ENCODE data around the gene PCNT. TPM values are rescaled to one million over a fixed set of nuclear protein-coding genes. Genes with fewer than 3 reads are reported as not detected.

PCNT gene
- total RNA-seq, 1 donor from 2014 or later: 58.4 TPM

DNA sequence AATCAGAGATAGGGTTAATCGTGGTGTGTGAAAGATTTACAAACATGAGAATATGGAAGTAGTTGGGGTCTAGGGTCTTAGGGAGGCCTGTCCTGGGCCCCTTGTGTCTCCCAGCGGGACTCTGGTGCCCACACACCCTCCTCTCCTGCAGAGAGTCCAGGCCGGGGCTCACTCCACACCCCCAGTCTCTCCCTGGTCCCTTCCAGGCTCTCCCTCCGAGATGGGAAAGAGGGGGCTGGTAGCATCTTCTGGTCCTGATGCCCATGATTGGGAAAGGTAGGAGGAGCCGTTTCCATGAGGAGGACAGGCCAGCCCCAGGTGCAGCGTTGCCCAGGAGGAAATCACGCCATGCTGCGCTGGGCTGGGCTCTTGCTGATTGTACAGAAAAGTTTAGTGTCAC is 26.6 kb downstream of the PCNT start:
- no peak for DNase-seq (ENCODE audit: low spot score)
- H3K9me3 Mint-ChIP-seq: no peaks in the 10 kb centered on the region
- intact Hi-C loops (cut with micrococcal nuclease): no loop called here
- no peaks in the 10 kb centered on the region for H3K27me3 Mint-ChIP-seq (ENCODE audit: insufficient read depth)
- no peak overlapping the region for H3K4me3 Mint-ChIP-seq
- no peak overlapping the region for H3K27ac Mint-ChIP-seq
- no peaks in the 10 kb centered on the region for H3K4me1 Mint-ChIP-seq (ENCODE audit: low read depth)
- peaks cover 26% of the 10 kb centered on the region for H3K36me3 Mint-ChIP-seq (ENCODE audit: low read depth)

DNA sequence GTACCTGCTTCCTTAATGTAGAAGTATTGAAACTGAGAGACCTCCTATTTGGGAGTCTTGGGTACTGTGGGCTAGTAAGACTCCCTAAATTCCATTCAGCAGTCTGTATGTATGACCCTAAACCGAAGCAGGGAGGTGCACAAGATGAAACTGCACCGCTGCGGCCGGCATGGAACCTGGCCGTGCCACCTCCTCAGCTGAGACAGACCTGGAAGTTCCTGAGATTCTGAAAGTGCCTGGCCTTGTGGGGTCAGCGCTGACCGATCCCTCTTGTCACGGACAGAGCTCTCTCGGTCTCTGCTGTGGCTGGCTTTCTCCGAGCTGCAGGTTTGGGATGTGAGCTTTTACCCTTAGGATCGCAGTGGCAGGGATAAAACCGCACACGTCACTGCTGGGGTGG is 27.0 kb downstream of the PCNT start:
- Mint-ChIP-seq H3K27ac (no peak overlapping the region), H3K4me3 (no peak overlapping the region), H3K4me1 (ENCODE audit: low read depth) (no peaks in the 10 kb centered on the region), H3K36me3 (ENCODE audit: low read depth) (peaks cover 23% of the 10 kb centered on the region), H3K9me3 (no peaks in the 10 kb centered on the region), H3K27me3 (ENCODE audit: insufficient read depth) (no peaks in the 10 kb centered on the region)
- intact Hi-C loops (cut with micrococcal nuclease): no loop called here
- DNase-seq (ENCODE audit: low spot score): no peak

DNA sequence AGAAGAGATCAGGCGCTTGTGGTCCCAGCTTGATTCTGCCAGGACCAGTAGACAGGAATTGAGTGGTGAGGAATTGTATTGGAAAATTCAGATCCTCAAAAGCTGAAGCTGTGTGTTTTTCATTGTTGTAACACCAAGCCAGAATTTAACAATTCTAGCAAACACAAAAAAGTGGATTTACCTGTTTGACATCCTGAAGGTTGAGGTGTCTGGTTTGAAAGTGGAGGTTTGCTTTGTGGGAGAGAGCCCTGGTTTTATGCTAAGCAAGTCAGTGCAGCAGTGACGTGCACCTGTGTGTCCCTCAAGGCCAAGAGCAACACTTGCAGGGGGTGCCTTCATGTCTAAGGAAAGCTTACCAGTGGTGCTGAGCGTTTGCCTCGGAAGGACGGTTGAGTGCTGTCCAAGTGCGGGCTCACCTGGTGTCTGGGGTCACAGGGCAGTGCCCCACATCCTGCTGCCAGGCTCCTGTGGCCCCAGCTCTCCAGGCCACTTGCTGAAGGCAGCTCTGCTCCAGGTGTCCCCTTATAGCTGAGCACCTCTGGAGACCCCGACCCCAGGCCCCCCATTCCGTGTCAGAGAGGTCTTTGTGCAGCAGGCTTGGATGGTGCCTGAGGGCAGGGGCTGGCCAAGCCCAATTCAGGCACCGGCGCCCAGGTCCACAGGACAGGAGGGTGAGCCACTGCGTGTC is 27.7 kb downstream of the PCNT start:
- Mint-ChIP-seq H3K4me3 (no peak overlapping the region), H3K36me3 (ENCODE audit: low read depth) (peaks cover 23% of the 10 kb centered on the region)
- intact Hi-C loops (cut with micrococcal nuclease): no loop called here

DNA sequence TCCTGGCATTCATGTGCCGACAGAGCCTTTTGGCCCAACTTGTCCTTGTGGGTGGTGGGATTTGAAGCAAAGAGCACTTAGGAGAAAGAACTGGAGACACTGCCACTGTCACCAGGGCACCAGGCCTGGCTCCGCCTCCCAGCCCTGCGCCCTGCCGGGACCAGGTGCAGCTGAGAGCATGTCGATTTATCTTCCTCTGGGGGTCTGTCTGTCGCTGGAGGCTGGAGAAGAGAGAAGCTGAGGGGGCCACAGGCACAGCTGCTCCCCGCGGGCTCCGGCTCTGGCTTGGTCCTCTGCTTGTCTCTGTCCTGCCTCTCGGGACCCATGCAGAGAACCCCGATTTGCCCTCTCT is 28.2 kb downstream of the PCNT start:
- intact Hi-C loops (cut with micrococcal nuclease): no loop called here
- no peak for DNase-seq (ENCODE audit: low spot score)
- Mint-ChIP-seq H3K27ac (no peak overlapping the region), H3K36me3 (ENCODE audit: low read depth) (peaks cover 24% of the 10 kb centered on the region), H3K9me3 (no peaks in the 10 kb centered on the region), H3K27me3 (ENCODE audit: insufficient read depth) (no peaks in the 10 kb centered on the region), H3K4me1 (ENCODE audit: low read depth) (no peaks in the 10 kb centered on the region), H3K4me3 (no peak overlapping the region)

More for the DNA sequence above, 27.7 kb downstream of the PCNT start:
- H3K27ac Mint-ChIP-seq: no peak overlapping the region
- no peaks in the 10 kb centered on the region for H3K9me3 Mint-ChIP-seq
- no peaks in the 10 kb centered on the region for H3K27me3 Mint-ChIP-seq (ENCODE audit: insufficient read depth)
- no peak for DNase-seq (ENCODE audit: low spot score)
- no peaks in the 10 kb centered on the region for H3K4me1 Mint-ChIP-seq (ENCODE audit: low read depth)

DNA sequence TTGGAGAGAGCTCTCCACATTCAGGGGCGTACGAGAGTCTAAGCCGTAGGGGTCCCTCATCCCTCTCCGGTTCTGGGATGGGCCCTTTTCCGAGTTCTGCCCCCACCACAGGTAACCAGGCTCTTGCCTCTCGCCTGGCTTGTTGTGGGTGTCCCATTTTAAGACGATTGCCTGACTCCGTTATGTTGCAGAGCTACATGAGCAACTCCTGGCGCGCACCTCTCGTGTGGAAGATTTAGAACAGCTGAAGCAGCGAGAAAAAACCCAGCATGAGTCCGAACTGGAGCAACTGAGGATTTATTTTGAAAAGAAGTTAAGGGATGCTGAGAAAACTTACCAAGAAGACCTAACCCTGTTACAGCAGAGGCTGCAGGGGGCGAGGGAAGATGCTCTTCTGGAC is 29.0 kb downstream of the PCNT start:
- Mint-ChIP-seq H3K4me1 (ENCODE audit: low read depth) (no peaks in the 10 kb centered on the region), H3K9me3 (no peaks in the 10 kb centered on the region), H3K36me3 (ENCODE audit: low read depth) (peaks cover 28% of the 10 kb centered on the region), H3K27ac (no peak overlapping the region), H3K4me3 (no peak overlapping the region), H3K27me3 (ENCODE audit: insufficient read depth) (no peaks in the 10 kb centered on the region)
- DNase-seq (ENCODE audit: low spot score): no peak
- intact Hi-C loops (cut with micrococcal nuclease): no loop called here

DNA sequence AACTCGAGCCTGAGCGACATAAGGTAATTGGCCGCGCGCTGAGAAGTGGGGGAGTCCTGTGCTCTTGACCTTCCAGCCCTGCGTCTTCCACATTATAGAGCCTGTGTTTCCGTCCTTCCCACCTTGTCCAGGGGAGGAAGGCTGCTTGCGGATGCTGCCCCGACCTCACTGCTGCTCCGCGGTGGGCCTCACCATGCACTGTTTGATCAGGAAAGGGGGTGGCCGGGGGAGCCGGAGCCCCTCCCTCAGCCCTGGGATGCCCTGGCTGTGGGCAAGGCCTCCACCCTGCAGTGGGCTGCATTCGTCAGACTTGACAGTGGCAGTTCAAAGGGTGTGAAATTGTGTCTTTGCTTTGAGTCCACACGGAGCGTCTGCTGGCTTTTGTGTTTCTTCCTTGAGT is 30.1 kb downstream of the PCNT start:
- no peaks in the 10 kb centered on the region for H3K27me3 Mint-ChIP-seq (ENCODE audit: insufficient read depth)
- H3K36me3 Mint-ChIP-seq (ENCODE audit: low read depth): peaks cover 27% of the 10 kb centered on the region
- DNase-seq (ENCODE audit: low spot score): no peak
- no peak overlapping the region for H3K4me3 Mint-ChIP-seq
- H3K4me1 Mint-ChIP-seq (ENCODE audit: low read depth): no peaks in the 10 kb centered on the region
- no peaks in the 10 kb centered on the region for H3K9me3 Mint-ChIP-seq
- intact Hi-C loops (cut with micrococcal nuclease): no loop called here
- H3K27ac Mint-ChIP-seq: no peak overlapping the region

DNA sequence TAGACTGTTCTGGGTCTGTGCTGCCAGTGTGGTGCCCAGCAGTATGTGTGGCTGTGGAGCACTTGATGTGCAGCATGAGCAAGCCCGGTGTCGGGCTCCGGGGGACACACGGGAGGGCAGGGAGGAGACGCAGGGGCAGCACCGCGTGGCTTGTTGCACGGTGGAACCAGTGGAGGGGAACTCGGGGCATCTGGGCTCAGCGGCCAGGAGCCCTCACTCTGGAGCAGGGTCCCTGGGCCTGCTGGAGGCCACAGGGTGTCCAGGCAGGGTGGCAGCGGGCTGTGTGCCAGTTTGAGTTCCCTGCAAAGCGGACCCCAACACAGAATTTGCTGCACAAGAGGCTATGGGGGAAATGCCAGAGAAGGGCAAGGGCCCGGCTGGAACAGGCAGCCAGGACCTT is 30.6 kb downstream of the PCNT start:
- Mint-ChIP-seq H3K27ac (no peak overlapping the region), H3K4me3 (no peak overlapping the region), H3K9me3 (no peaks in the 10 kb centered on the region), H3K27me3 (ENCODE audit: insufficient read depth) (no peaks in the 10 kb centered on the region), H3K4me1 (ENCODE audit: low read depth) (no peaks in the 10 kb centered on the region), H3K36me3 (ENCODE audit: low read depth) (peaks cover 23% of the 10 kb centered on the region)
- intact Hi-C loops (cut with micrococcal nuclease): no loop called here
- DNase-seq (ENCODE audit: low spot score): no peak

DNA sequence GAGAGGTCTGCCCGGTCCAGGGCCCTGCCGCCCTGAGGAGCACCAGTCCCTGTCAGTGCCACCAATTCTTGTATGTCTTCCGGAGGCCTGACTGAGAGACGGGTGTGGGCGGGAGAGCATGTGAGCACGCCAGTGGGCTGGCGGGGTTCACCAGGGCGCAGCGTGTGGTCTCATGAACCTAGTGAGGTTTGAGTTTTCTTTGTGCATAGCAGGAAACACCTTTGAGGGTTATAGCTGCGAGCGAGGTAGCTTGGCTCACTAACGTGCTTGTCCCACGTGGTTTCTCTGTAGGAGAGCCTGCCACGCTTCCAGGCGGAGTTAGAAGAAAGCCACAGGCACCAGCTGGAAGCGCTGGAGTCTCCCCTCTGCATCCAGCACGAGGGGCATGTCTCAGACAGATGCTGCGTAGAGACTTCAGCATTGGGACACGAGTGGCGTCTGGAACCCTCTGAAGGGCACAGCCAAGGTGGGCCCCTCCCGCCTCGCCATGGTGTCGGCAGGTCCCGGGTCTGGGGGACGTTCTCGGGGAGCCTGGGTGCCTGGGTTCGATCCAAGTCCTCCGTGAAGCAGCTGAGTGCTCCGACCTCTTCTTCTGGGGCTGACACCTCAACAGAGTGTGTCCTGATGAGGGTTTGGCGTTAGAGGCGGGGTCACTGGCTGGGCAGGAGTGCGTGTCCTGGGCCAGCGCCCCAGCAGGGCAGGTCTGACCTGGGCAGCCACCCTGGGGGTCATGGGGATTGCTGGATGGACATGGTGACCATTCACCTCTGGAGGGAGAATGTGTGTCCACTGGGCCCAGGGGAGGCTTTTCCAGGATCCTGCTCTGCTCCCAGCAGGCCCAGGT is 31.4 kb downstream of the PCNT start:
- H3K27me3 Mint-ChIP-seq (ENCODE audit: insufficient read depth): no peaks in the 10 kb centered on the region
- no peak overlapping the region for H3K4me3 Mint-ChIP-seq
- DNase-seq (ENCODE audit: low spot score): no peak
- peaks cover 21% of the 10 kb centered on the region for H3K36me3 Mint-ChIP-seq (ENCODE audit: low read depth)
- H3K9me3 Mint-ChIP-seq: no peaks in the 10 kb centered on the region
- intact Hi-C loops (cut with micrococcal nuclease): no loop called here
- no peaks in the 10 kb centered on the region for H3K4me1 Mint-ChIP-seq (ENCODE audit: low read depth)
- no peak overlapping the region for H3K27ac Mint-ChIP-seq

DNA sequence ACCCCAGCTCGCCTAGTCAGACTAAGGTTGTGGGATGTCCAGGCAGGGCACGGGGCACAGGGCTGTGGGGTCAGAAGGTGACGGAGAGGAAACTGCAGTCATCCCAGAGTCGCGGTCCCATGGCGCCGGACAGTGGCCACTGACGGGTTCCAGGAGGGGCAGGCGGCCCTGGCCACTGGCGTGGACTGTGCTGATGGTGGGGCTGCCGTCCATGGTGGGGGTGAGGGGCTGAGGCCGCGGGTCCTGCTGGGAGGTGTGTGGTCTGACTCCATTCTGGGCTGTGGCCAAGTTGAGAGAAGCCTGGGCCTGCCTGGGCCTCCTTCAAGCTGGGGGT is 32.0 kb downstream of the PCNT start:
- Mint-ChIP-seq H3K4me1 (ENCODE audit: low read depth) (no peaks in the 10 kb centered on the region), H3K27ac (no peak overlapping the region), H3K36me3 (ENCODE audit: low read depth) (peaks cover 22% of the 10 kb centered on the region), H3K27me3 (ENCODE audit: insufficient read depth) (no peaks in the 10 kb centered on the region), H3K4me3 (no peak overlapping the region), H3K9me3 (no peaks in the 10 kb centered on the region)
- DNase-seq (ENCODE audit: low spot score): no peak
- intact Hi-C loops (cut with micrococcal nuclease): no loop called here

DNA sequence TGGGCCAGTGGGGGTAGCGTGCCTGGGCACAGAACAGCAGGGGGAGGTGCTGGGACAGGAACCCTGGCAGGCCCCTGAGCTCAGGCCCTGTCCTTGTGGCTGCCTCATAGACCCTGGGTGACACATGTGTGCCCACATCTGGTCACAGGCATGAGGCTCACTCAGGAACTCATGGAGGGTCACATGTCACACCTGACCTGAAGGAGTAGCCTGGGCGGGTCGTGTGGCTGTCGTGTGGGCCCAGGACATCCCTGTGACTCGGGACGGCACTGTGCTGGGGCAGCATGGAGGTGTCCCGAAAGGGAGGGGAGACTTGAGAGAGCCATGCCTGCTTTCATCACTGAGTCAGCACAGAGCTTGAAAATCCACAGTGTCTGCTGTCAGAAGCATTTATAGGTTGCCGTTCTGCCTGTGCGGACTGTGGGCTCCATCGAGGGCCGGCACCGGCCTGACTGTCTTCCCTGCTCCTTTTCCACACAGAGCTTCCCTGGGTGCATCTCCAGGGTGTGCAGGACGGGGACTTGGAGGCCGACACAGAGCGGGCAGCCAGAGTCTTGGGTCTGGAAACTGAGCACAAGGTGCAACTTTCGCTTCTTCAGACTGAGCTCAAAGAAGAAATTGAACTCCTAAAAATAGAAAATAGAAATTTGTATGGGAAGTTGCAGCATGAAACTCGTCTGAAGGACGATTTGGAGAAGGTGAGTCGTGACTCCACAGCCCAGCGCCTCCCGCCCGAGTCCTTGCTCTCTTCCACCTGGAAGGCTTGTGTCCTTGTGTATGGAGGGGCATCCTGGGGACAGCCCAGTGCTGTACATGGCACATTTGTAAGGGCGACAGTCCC is 32.8 kb downstream of the PCNT start:
- H3K4me1 Mint-ChIP-seq (ENCODE audit: low read depth): no peaks in the 10 kb centered on the region
- no peak overlapping the region for H3K27ac Mint-ChIP-seq
- no peaks in the 10 kb centered on the region for H3K9me3 Mint-ChIP-seq
- no peaks in the 10 kb centered on the region for H3K27me3 Mint-ChIP-seq (ENCODE audit: insufficient read depth)
- peaks cover 21% of the 10 kb centered on the region for H3K36me3 Mint-ChIP-seq (ENCODE audit: low read depth)
- intact Hi-C loops (cut with micrococcal nuclease): no loop called here
- no peak overlapping the region for H3K4me3 Mint-ChIP-seq
- no peak for DNase-seq (ENCODE audit: low spot score)

DNA sequence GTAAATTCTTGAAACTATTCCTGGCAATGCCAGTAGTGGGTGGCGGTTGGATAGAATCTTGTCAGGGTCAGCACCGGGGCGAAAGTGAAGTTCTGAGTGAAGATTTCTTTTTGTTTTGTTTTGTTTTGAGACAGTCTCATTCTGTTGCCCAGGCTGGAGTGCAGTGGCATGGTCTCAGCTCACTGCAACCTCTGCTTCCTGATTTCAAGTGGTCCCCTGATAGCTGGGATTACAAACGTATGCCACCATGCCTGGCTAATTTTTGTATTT is 33.3 kb downstream of the PCNT start:
- intact Hi-C loops (cut with micrococcal nuclease): no loop called here
- DNase-seq (ENCODE audit: low spot score): no peak
- Mint-ChIP-seq H3K27ac (no peak overlapping the region), H3K27me3 (ENCODE audit: insufficient read depth) (no peaks in the 10 kb centered on the region), H3K36me3 (ENCODE audit: low read depth) (peaks cover 23% of the 10 kb centered on the region), H3K4me1 (ENCODE audit: low read depth) (no peaks in the 10 kb centered on the region), H3K9me3 (no peaks in the 10 kb centered on the region), H3K4me3 (no peak overlapping the region)

DNA sequence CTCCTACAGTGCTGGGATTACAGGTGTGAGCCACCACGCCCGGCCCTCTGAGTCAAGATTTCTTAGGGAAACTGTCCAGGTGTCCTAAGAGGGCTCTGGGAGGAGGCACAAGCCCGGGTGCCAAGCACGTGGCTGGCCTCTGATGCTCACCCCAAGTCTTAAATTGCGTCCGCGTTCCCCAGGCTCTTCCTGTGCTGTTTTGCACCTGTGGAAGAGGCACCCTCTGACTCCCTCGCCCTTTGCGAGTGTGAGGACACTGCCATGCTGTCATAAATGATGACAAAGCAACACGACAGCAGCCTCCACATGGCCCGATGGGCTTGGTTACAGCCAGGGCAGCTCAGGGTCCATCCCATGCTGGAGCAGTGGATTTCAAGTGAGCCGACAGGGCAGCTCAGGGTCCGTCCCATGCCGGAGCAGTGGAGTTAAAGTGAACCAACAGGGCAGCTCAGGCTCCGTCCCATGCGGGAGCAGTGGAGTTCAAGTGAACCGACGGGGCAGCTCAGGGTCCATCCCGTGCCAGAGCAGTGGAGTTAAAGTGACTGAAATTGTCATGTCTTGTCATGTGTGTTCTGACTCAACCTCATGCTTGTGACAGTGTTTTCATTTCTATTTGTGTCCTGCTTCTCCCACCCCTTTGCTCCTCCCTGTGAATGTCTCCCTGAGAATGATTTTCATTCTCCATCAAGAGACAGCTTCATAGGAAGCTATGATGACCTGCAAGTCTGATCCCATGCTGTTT is 33.9 kb downstream of the PCNT start:
- DNase-seq (ENCODE audit: low spot score): no peak
- H3K4me1 Mint-ChIP-seq (ENCODE audit: low read depth): no peaks in the 10 kb centered on the region
- H3K36me3 Mint-ChIP-seq (ENCODE audit: low read depth): peaks cover 23% of the 10 kb centered on the region
- no peaks in the 10 kb centered on the region for H3K9me3 Mint-ChIP-seq
- H3K4me3 Mint-ChIP-seq: no peak overlapping the region
- H3K27ac Mint-ChIP-seq: no peak overlapping the region
- H3K27me3 Mint-ChIP-seq (ENCODE audit: insufficient read depth): no peaks in the 10 kb centered on the region
- intact Hi-C loops (cut with micrococcal nuclease): no loop called here

DNA sequence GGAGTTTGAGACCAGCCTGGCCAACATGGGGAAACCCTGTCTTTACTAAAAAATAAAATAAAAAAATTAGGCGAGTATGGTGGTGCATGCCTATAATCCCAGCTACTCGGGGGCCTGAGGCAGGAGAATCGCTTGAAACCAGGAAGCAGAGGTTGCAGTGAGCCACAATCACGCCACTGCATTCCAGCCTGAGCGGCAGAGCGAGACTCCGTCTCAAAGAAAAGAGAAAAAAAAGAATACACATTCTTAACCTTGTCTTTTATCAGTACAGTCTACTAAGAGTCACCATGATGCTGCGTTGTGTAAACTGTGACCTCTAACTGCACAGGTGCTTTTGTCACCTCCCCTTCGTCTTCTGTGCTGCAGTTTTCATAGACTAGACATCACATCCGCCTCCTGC is 37.2 kb downstream of the PCNT start:
- no peaks in the 10 kb centered on the region for H3K9me3 Mint-ChIP-seq
- H3K4me1 Mint-ChIP-seq (ENCODE audit: low read depth): no peaks in the 10 kb centered on the region
- intact Hi-C loops (cut with micrococcal nuclease): no loop called here
- H3K4me3 Mint-ChIP-seq: no peak overlapping the region
- no peaks in the 10 kb centered on the region for H3K27me3 Mint-ChIP-seq (ENCODE audit: insufficient read depth)
- H3K27ac Mint-ChIP-seq: no peak overlapping the region
- peaks cover 31% of the 10 kb centered on the region for H3K36me3 Mint-ChIP-seq (ENCODE audit: low read depth)
- no peak for DNase-seq (ENCODE audit: low spot score)

Data from activated T-helper 1 cell treated with anti-CD3 and anti-CD28 coated beads, Interleukin-12 subunit alpha, Interleukin-12 subunit beta, Interleukin-2, Interleukin-4 antibody, amounts not matched to agents 30 ng/mL and 10 ng/mL and 1 ng/mL, durations not matched to agents 14 hours and 24 hours and 36 hours (primary cell).